ENCODE data around the gene CTNND2. TPM values are rescaled to one million over a fixed set of nuclear protein-coding genes. Genes with fewer than 3 reads are reported as not detected.

The CTNND2 gene
- polyA plus RNA-seq, 1 experiment, result not detected

GRCh38 chr5:11394933-11395332 is 509.3 kb downstream of the CTNND2 start:
- no peak for TF ChIP-seq CTCF (IDR thresholded peaks at IDR 0.05; ENCODE audit: low read depth, low read length)
- DNase-seq (ENCODE audit: low read depth, low spot score), result no peak
- ChIA-PET CTCF (no interaction called here), POLR2A (no interaction called here)
- Histone ChIP-seq H3K4me3 (ENCODE audit: low read depth, low read length) (no peak overlapping the region), H3K27me3 (ENCODE audit: control insufficient read depth, insufficient read depth, low read length) (no peaks in the 10 kb centered on the region), H3K9me3 (ENCODE audit: control insufficient read depth, insufficient read depth, low read length) (peaks cover 4% of the 10 kb centered on the region; the same call in 1 of the 2 replicates), H3K27ac (ENCODE audit: low read depth, low read length) (no peak overlapping the region)

GRCh38 chr5:11390291-11390767 is 513.9 kb downstream of the CTNND2 start:
- no peak for TF ChIP-seq CTCF (IDR thresholded peaks at IDR 0.05; ENCODE audit: low read depth, low read length)
- Histone ChIP-seq H3K27ac (ENCODE audit: low read depth, low read length) (no peak overlapping the region), H3K9me3 (ENCODE audit: control insufficient read depth, insufficient read depth, low read length) (no peaks in the 10 kb centered on the region), H3K4me3 (ENCODE audit: low read depth, low read length) (no peak overlapping the region), H3K27me3 (ENCODE audit: control insufficient read depth, insufficient read depth, low read length) (peaks cover 4% of the 10 kb centered on the region)
- ChIA-PET POLR2A (no interaction called here), CTCF (no interaction called here)
- DNase-seq (ENCODE audit: low read depth, low spot score), result no peak

- CTCF ChIA-PET, result no interaction called here
- Histone ChIP-seq H3K27ac (ENCODE audit: low read depth, low read length) (no peak overlapping the region), H3K27me3 (ENCODE audit: control insufficient read depth, insufficient read depth, low read length) (peaks cover 9% of the 10 kb centered on the region), H3K4me3 (ENCODE audit: low read depth, low read length) (no peak overlapping the region), H3K9me3 (ENCODE audit: control insufficient read depth, insufficient read depth, low read length) (peaks cover 3% of the 10 kb centered on the region; the same call in 1 of the 2 replicates)
- POLR2A ChIA-PET, result no interaction called here
- TF ChIP-seq CTCF (IDR thresholded peaks at IDR 0.05; ENCODE audit: low read depth, low read length), result no peak
- no peak for DNase-seq (ENCODE audit: low read depth, low spot score)
Measured at GRCh38 chr5:11387382-11387781, 516.9 kb downstream of the CTNND2 start.

- TF ChIP-seq CTCF (IDR thresholded peaks at IDR 0.05; ENCODE audit: low read depth, low read length), result no peak
- H3K9me3 ChIP-seq (ENCODE audit: control insufficient read depth, insufficient read depth, low read length), result peaks cover 3% of the 10 kb centered on the region; the same call in 1 of the 2 replicates
- no peak for DNase-seq (ENCODE audit: low read depth, low spot score)
- POLR2A ChIA-PET, result no interaction called here
- H3K4me3 ChIP-seq (ENCODE audit: low read depth, low read length), result no peak overlapping the region
- CTCF ChIA-PET, result no interaction called here
- no peak overlapping the region for H3K27ac ChIP-seq (ENCODE audit: low read depth, low read length)
- H3K27me3 ChIP-seq (ENCODE audit: control insufficient read depth, insufficient read depth, low read length), result peaks cover 9% of the 10 kb centered on the region
Measured at GRCh38 chr5:11386398-11386797, 517.8 kb downstream of the CTNND2 start.

- H3K27me3 ChIP-seq (ENCODE audit: control insufficient read depth, insufficient read depth, low read length), result peaks cover 9% of the 10 kb centered on the region
- ChIA-PET CTCF (no interaction called here), POLR2A (no interaction called here)
Measured at GRCh38 chr5:11385901-11386293, 518.3 kb downstream of the CTNND2 start.

More at GRCh38 chr5:11385901-11386293, 518.3 kb downstream of the CTNND2 start:
- no peak overlapping the region for H3K27ac ChIP-seq (ENCODE audit: low read depth, low read length)
- no peak for TF ChIP-seq CTCF (IDR thresholded peaks at IDR 0.05; ENCODE audit: low read depth, low read length)
- H3K4me3 ChIP-seq (ENCODE audit: low read depth, low read length), result no peak overlapping the region
- H3K9me3 ChIP-seq (ENCODE audit: control insufficient read depth, insufficient read depth, low read length), result peaks cover 3% of the 10 kb centered on the region; the same call in 1 of the 2 replicates
- DNase-seq (ENCODE audit: low read depth, low spot score), result no peak
